ENCODE results near the gene SRRM4. TPM values are rescaled to one million over a fixed set of nuclear protein-coding genes. Genes with fewer than 3 reads are reported as not detected.
"Not testable (repeated sequence)": the region's sequence is repeated elsewhere in the genome, so short reads cannot be mapped to it uniquely, and the experiment has no call there.

The SRRM4 gene
- total and polyA plus RNA-seq, 12 donors, result 0.06 to 0.49 (median 0.29) TPM

- no peaks in the 10 kb centered on the region for H3K4me1 ChIP-seq
- H3K27ac ChIP-seq, result no peak overlapping the region
- no peak for DNase-seq
- H3K9me3 ChIP-seq, result peaks cover 0 to 7% (median 0%) of the 10 kb centered on the region in 11 donors
- TF ChIP-seq CTCF (IDR thresholded peaks at IDR 0.05), result no peak
- peaks cover 0 to 27% (median 19%) of the 10 kb centered on the region in 7 donors for H3K27me3 ChIP-seq
- 40 to 51% methylated on average over 3 of the region's 3 CpGs for WGBS, 2 donors
- H3K36me3 ChIP-seq, result no peaks in the 10 kb centered on the region
- no peak overlapping the region for H3K4me3 ChIP-seq
- intact Hi-C loops (cut with DNase I), result no loop called here
- ATAC-seq, result no peak
These were observed 43.0 kb downstream of the SRRM4 start for GRCh38 chr12:119024356-119024755.

- Histone ChIP-seq H3K9me3 (peaks cover 0 to 10% (median 0%) of the 10 kb centered on the region in 11 donors), H3K4me3 (no peak overlapping the region), H3K36me3 (no peaks in the 10 kb centered on the region), H3K4me1 (no peaks in the 10 kb centered on the region), H3K27ac (no peak overlapping the region), H3K27me3 (peaks cover 0 to 15% (median 6%) of the 10 kb centered on the region in 7 donors)
- intact Hi-C loops (cut with DNase I), result no loop called here
- no peak for DNase-seq
- 91 to 92% methylated on average over 3 of the region's 3 CpGs for WGBS, 2 donors
- ATAC-seq, result no peak
- no peak for TF ChIP-seq CTCF (IDR thresholded peaks at IDR 0.05)
These were observed 44.4 kb downstream of the SRRM4 start for GRCh38 chr12:119025786-119026185.

GRCh38 chr12:119033332-119033731 is 52.0 kb downstream of the SRRM4 start:
- not testable (repeated sequence) for H3K27me3 ChIP-seq, H3K27ac ChIP-seq, H3K4me3 ChIP-seq, DNase-seq, ATAC-seq, H3K4me1 ChIP-seq, H3K36me3 ChIP-seq
- intact Hi-C loops (cut with DNase I), result loop anchor here in 4 of 10 donors (10.0 kb wide), 2 partner anchors 599 to 629 kb away; no protein-coding TSS in a partner anchor
- 91 to 94% methylated on average over 13 to 14 of the region's 14 CpGs for WGBS, 2 donors
- peaks cover 0 to 10% (median 0%) of the 10 kb centered on the region in 11 donors for H3K9me3 ChIP-seq

- no peak overlapping the region for H3K27ac ChIP-seq
- intact Hi-C loops (cut with DNase I), result loop anchor here in 4 of 10 donors (10.0 kb wide), 2 partner anchors 602 to 632 kb away; no protein-coding TSS in a partner anchor
- H3K4me3 ChIP-seq, result no peak overlapping the region
- no peaks in the 10 kb centered on the region for H3K4me1 ChIP-seq
- no peaks in the 10 kb centered on the region for H3K36me3 ChIP-seq
- 50 to 54% methylated on average over 17 of the region's 17 CpGs for WGBS, 2 donors
- no peaks in the 10 kb centered on the region for H3K9me3 ChIP-seq
- DNase-seq, result peak in 1 of 2 donors; percentile 6
- H3K27me3 ChIP-seq, result peaks cover 0 to 29% (median 6%) of the 10 kb centered on the region in 7 donors
- peak in 8 of 9 donors; percentile 13 to 58 (median 52) for TF ChIP-seq CTCF (IDR thresholded peaks at IDR 0.05)
- no peak for ATAC-seq
These were observed 55.8 kb downstream of the SRRM4 start for GRCh38 chr12:119036878-119037825.

Measured in heart right ventricle (tissue), 16 donors.